ENCODE data around the gene GIMAP1.

The GIMAP1 gene

DNA sequence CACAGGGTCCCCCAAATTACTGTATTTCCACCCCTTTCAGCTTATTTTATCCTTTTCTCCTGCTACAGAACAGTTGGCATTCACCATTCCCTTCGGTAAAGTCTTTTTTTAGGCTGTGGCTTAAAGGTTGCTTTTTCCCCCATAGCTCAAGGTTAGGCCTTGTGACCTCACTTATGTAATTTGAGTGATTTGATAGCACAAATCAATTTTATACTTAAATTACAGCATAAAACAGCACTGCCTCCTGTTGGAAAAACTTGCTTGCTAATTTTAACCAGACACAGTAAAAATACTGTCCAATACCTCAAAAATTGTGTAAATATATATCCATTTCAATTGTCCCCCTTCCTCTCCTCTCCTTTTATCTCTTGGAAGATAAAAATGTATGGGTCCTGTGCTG lies 7.1 kb downstream of the GIMAP1 start:
- DNase-seq = no peak

DNA sequence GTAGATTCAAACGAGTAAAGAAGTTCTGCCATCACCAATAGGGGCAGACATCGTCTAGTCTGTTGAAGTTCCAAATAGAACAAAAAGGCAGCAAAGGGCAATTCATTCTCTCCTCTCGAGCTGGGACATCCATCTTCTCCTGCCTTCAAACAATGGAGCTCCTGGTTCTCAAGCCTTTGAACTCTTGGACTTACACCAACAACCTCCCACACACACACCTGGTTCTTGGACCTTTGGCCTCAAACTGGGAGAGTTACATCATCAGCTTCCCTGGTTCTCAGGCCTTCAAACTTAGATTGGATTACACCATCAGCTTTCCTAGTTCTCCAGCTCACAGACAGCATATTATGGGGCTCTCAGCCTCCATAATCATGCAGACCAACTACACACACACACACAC lies 11.0 kb downstream of the GIMAP1 start:
- no peak for DNase-seq

DNA sequence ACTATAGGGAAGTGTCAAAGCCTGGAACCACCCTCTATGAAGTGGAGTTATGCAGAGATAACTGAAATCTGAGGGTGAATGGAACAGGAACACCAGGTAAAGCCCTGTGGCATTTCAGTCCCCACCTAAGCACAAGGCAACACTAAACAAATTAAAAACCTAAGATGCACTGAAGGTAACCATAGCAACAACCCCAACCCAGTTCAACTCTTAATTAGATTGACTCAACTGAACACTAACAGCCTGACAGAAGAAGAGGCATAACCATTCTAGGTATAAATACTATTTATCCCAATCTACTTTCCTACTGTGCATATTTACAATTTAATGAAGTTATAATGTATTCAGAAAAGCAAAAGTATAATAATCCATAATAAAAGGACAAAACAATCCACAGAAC lies 11.6 kb downstream of the GIMAP1 start:
- DNase-seq = no peak

DNA sequence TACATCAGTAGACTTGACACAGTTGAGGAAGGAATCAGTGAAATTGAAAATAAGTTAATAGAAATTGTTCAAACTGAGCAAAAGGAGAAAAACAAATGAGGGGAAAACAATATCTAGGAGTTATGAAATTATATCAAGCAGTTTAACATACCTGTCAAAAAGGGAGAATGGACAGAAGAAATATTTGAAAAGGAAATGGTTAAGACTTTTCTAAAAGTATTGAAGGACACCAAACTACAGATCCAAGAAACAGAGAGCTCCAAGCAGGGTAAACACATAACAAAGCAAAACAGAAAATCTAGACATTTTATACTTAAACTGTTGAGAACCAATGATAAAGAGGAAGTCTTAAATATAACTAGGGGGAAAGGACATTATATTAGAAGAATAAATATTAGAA lies 12.2 kb downstream of the GIMAP1 start:
- DNase-seq = no peak

DNA sequence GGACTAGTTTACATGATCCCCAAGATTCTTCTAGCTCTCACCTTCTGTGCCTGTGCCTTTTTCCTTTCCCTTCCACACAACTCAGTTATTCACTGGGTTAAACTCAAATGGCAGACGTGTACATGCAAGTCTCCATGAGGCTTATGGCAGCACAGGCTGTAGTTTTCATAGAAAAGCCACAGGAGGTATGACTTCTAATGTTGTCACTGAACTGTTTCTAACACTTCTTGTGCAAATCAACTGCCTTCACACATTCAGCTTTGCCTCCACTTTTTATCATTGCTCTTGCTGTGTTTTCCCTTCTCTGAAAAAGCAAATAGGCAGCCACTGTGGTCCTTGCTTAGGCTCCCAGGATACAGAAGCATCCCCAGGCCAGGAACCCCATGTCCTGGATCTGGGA lies 15.5 kb downstream of the GIMAP1 start:
- DNase-seq = no peak

DNA sequence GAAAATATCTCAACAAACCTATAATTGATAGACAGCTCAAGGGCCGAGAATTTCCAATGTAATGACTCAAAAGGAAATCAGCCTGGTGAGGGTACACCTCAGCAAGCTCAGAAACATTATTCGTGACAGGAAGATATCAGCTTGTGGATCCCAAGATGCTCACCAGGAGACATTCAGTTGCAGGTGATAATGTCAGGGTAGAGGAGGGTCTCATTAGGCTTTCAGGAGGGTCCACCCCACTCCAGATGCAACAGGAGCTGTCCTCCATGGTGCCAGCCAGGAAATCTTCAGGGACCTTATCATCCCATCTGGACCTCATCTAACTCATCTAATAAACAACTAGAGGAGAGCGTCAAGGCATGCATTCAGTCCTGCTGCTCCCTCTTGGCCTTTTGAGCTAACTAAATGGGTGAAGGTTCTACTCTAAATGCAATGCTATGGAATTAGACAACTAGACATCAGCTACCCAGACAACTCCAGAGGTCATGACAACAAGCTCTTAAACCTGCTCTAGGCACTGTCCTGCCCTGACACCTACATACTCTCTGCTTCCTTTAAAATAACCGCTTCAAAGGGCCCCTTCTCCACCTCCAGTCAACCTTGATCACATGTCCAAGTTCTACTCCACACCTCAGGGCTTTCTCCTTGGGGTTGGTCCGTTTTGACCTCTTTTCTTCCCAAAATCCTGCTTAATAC lies 16.5 kb downstream of the GIMAP1 start:
- no peak for DNase-seq

DNA sequence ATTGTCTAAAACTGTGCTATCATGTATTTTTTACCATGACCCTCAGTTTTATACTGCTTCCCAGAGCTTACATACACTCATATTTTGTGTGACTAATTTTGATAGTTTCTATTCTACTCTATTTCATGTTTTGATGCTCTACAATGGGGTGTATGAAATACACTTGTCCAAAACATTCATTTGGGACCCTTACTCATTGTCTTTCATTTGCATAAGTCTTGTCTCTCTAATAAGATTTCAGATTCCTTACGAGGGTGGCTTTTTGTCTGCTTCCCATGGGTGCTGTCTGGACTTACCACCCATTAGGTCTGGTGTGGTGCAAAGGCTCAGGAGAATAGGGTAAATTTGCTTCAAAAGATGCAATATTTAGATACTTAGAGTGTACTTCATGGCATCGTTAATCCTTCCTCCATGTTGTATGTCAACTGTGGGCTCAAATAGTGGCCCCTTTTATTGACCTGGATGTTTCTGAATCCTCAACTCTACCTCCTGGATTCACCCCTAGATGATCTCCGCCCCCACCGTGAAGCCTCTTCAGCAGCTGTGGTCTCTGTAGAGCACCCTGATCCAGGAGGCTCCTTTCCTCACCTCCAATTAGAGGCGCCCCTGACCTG lies 17.2 kb downstream of the GIMAP1 start:
- no peak for DNase-seq

DNA sequence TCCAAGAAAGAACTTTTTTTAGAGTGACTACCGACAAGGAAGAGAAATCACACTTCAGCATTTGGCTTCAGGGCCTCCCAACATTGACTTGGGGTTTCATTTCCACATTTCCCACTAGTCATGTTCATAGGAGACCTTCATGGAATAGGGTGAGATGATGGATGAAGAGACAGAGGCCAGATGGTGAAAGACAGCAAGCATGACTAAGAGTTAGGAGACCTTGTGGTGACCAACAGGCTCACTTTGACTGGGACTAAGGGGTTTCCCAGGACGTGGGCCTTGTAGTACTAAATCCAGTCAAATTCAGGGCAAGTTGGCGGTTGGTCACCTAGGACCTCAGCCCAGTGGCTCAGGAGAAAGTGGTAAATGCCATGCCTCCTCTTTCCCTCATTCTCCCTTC lies 17.8 kb downstream of the GIMAP1 start:
- DNase-seq = no peak

DNA sequence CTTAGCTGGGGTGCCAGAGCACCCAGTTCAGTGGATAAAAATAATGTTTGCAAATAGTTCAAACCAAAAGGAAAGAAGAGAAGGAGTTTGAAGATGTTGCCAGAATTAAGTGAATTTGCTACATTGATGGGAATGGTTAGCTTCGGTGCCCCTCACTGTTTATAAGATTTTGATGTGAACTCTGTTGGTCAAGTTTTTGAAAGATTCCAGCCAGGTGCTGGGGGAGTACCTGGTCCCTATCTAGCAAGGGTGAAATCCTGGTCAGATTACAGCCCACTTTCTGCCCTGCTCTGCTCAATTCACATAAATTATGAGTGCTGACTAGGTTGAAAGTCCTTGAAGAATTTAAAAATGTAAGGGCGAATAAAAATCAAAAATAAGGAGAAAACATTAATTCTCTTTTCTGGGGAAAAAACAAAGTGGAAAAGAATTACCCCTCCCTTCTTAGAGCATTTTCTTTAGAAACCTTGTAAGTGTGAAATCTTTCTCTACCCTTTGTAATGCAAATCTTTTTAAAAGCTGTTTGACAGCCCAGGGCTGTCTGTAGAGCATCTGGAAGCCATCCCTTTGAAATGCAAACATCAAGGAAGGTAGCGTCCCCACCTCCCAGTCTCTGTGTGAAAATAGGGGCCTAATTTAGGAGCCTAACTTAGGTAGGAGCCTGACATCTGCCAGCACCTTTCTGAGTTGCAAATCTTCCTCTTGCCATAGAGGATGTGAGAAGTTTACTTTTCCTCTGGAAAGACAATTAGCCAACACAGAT lies 19.4 kb downstream of the GIMAP1 start:
- DNase-seq = no peak

DNA sequence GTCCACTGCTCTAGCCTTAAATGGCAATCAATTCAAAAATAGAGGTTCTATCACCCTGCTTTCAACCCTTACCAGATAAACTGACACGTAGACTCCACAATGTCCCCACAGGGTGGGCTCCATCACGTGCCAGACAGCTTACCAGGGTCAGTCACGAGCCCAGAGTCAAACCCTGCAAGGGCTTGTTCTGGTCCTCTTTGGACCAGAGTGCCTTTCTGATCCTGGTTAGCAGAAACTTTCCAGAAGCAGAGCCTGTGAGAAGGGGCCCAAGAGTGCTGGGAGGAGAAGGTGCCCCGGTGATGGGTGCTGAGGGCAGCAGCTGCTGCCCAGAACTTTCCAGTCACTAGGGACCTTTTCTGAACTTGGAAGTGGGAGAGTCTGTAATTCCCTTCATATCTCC lies 20.5 kb downstream of the GIMAP1 start:
- DNase-seq = no peak

DNA sequence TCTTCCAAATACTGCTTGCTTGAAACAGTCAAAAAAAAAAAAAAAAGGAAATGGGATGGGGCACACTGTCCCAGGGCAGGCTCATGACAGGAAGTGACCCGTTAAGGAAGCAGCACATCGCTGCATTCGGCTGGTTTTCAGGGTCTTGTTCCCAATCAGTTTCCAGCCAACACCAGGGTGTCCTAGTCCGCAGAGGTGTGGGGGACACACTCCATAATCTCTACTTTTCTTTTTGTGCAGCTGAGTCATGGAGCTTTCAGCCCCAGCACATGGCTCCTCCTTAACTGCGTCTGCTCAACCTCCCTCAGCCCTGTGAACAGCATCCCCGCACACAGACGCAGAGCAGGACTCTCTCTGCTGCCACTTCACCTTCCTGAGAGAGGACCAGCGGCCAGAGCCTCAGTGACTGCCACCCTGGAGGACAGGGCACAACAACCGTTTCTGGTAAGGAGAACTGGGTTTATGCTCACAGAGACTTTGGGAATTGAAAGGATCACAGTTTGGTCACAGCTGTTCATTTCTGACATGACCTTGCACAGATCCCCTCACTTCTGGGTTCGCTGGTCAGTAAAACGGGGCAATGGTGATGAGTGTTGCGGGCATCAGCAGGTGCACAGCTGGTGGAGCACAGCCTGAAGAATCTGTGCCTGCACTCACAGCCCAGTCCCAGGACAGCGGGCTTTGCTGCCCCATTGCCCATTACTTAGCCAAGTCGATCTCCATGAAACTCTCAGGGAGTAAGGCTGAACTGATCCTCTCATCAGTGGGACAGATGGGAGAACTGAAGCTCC lies 21.0 kb downstream of the GIMAP1 start, which contains the start of gene GIMAP5:
GIMAP5 (plus strand) TSS at position 154 of the 791 bp plus-strand sequence. CDS start 3,467 bp downstream, outside the sequence.
- DNase-seq = no peak

DNA sequence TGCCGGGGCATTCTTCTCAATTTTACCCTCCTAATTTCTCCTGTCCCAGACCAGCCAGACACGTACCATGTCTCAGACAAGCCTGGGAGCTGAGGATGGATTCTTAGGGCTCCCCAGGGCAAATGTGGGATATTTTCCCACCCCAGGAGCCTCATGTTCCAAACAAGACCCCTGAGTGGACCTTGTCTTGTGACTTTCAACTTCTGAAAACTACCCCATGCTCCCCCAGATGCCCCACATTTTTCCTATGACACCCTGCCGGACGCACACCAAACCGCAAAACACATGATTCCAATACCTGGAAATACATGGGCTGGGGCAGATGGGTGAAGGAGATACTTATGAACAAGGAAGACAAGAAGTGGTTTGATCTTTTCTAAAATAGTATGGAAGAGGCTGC lies 21.7 kb downstream of the GIMAP1 start:
- DNase-seq = no peak

DNA sequence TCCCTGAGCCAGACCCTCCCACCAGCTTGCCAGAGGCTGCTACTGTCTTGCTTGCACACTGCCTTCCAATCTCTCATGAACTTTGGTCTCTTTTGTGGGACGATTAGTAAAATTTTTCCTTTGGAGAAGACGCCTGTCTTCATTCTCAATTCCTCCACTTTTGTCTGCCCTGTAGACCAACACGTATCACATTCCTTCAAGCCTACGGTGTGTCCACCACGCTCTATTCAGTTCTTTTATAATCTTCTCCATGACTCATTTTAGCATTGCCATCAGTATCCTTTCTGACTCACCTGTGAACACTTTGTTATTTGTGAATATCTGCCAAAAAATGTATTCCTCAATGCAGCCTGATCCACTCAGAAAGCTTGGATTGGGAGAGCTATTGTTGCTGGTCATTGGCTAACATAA lies 22.2 kb downstream of the GIMAP1 start:
- DNase-seq = no peak

DNA sequence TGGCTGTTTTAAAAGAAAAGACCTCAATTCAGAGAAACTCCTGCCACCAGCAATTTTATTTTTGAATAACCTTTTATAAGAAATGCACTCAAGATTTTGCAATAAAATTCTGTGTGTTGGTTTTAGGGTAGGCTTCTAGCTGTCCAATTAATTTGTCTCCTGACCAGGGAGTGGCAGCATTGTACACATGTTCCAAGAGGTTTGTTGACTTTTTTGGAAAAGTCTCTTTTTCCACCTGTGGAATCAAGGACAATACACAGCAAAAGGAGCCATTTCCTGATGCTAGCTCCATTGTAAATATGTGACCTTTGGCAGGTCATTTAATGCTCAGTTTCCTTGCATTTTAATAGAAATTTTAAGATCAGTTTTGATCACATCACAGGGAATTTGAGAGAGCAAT lies 22.6 kb downstream of the GIMAP1 start:
- no peak for DNase-seq

DNA sequence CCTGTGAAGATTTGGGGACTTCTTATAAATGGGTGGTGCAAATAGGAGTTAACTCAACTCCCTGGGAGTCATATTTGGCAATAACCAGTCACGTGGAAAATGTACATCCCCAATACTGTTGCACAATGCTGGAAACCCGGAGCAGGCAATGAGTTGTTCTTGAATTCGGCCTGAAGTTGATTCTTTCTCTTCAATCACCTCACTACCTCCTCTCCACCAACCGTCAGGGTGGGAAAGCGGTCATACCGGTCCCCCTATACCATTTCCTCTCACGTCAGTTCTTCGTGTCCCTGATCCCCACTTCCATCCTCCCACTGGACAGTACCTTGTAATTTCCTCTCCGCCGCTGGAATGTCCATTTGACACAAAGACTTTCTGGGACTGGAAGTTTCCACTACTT lies 23.6 kb downstream of the GIMAP1 start:
- no peak for DNase-seq

DNA sequence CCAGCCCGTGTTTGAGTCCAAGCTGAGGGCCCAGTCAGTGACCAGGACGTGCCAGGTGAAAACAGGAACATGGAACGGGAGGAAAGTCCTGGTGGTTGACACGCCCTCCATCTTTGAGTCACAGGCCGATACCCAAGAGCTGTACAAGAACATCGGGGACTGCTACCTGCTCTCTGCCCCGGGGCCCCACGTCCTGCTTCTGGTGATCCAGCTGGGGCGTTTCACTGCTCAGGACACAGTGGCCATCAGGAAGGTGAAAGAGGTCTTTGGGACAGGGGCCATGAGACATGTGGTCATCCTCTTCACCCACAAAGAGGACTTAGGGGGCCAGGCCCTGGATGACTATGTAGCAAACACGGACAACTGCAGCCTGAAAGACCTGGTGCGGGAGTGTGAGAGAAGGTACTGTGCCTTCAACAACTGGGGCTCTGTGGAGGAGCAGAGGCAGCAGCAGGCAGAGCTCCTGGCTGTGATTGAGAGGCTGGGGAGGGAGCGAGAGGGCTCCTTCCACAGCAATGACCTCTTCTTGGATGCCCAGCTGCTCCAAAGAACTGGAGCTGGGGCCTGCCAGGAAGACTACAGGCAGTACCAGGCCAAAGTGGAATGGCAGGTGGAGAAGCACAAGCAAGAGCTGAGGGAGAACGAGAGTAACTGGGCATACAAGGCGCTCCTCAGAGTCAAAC lies 26.0 kb downstream of the GIMAP1 start:
- no peak for DNase-seq

DNA sequence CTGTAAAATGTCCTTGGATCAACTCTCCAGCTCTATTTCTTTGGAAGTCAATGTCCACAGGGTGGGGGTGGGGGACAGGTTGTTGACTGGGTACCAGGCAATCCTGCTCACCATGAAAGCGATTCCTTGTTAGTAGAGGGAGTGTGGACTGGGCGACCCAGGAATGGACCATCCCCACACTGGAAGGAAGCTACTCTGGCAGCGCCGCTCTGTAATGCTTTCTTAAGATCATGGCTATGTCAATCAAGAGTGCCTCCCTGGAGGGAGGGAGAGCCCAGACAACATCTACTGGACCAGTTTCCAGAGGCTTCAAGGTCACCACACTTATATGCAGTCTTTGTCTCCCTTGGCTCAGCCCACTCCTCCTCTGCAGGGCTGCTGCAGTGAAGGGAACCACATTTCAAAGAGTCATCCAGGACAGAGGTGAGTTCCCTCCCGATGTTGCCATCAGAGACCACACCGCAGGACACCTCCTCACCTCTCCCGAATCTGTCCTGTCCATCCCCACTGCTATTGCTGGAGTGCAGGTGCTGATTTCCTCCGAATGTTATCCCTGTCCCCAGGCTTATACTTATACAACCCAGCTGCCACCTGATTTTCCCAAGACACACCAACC lies 27.7 kb downstream of the GIMAP1 start:
- DNase-seq = no peak

DNA sequence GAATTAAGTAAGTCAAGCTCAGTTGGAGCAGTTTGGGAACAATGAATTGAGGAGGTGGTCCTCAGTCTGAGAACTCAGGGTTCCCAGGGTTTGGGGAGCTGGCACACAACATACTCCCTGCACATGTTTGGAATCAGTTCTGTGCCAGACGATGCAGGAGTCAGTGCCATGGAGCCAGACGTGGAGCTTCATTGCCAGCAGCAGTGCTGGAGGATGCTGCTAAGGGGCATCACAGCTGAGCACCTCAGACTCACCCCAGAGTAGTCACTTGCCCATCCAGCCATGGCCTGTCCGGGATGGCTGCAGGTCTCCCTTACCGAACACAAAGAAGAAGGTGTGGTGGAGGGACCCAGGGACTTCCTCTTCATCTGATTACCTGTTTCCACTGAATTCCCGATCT lies 28.7 kb downstream of the GIMAP1 start:
- no peak for DNase-seq

DNA sequence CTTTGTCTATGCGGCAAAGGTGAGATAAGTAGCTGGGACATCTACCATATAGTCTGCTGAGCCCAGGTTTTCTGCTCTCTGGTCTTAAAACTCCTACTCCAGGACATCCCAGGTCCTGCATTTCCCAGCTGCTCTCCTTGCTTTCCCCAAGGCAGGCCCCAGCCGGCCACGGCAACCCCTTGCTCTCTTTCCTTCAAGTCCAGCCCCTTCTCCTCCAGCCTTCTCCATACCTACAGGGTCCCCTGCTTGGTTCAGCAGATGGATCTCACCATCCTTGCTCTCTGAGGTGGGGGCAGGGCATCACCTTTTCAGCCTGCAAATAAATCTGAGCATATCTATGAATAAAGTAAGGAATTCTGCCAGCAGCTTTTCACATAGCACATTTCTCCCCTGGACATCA lies 29.5 kb downstream of the GIMAP1 start:
- DNase-seq = no peak

DNA sequence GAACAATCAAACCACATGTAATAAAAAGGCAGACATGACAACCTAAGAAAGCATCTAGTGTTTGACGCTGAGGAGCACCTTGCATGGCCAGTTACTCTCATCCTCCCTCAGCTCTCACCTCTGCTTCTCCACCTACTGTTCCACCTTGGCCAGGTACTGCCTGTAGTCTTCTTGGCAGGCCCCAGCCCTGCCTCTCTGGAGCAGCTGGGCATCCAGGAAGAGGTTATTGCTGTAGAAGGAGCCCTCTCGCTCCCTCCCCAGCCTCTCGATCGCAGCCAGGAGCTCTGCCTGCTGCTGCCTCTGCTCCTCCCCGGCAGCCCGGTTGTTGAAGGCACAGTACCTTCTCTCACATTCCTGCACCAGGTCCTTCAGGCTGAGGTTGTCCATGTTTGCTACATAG lies 30.5 kb downstream of the GIMAP1 start:
- DNase-seq = no peak

DNA sequence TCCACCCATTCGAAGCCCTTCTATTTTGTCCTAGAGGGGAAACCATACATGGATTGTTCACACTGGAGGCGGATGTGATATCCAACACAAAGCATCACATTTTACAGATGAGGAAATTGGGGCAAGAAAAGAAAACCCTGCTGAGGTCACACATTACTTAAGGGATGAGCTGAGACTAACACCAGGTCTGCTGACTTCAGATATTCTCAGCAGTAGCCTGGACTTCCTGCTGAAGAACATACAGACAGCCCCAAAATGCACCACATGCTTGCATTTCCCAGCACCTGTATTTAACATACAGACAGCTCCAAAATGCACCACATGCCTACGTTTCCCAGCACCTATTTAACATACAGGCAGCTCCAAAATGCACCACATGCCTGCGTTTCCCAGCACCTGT lies 32.0 kb downstream of the GIMAP1 start:
- no peak for DNase-seq

DNA sequence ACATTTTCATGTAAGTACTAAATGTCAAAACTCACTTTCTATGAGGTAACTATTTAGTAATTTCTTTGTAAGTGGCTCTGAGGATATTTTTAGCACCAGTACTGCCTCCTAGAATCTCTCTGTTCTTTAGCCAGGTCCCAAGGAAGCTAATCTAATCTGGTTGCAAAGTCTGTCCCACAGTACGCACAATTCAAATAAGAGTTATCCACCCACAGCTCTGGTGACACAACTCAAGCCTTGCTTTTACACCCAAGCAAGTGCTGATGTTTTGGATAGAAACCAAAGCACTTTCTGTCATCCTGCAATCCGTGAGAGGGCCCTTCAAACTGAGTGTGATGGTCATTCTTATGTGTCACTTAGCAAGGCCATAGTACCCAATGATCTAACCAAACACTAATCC lies 35.3 kb downstream of the GIMAP1 start:
- DNase-seq = no peak
